ENCODE measurements around the gene ABCC10. TPM values are rescaled to one million over a fixed set of nuclear protein-coding genes. Genes with fewer than 3 reads are reported as not detected.

Gene ABCC10
- total RNA-seq, 1 experiment from 2014 or later: 31.8 TPM

GRCh38 chr6:43445576-43445975, 18.2 kb downstream of the ABCC10 start:
- Histone ChIP-seq H3K14ac (ENCODE audit: insufficient read depth, low read length) (no peak overlapping the region), H3K27me3 (ENCODE audit: insufficient read depth, low read length) (no peaks in the 10 kb centered on the region), H3K4me2 (ENCODE audit: insufficient read depth, insufficient read length, low read length) (no peak overlapping the region), H2BK12ac (ENCODE audit: insufficient read length, low read depth, low read length) (no peak overlapping the region), H2BK20ac (ENCODE audit: low read depth, low read length, poor library complexity, severe bottlenecking) (no peak overlapping the region), H3K23me2 (ENCODE audit: insufficient read length, low read depth, low read length, poor library complexity, severe bottlenecking) (no peaks in the 10 kb centered on the region), H3K79me2 (ENCODE audit: insufficient read depth, low read length) (no peaks in the 10 kb centered on the region), H3K4ac (ENCODE audit: low read depth, low read length) (no peak overlapping the region), H3K18ac (ENCODE audit: insufficient read length, low read depth, low read length) (no peak overlapping the region), H3K9me3 (ENCODE audit: control insufficient read depth, low read depth, low read length) (no peaks in the 10 kb centered on the region), H3T11ph (ENCODE audit: low read length) (no peak overlapping the region), H3K23ac (ENCODE audit: insufficient read length, low read depth, low read length) (no peak overlapping the region), H4K8ac (replicated peaks; ENCODE audit: insufficient read length, low read depth, low read length) (no peak overlapping the region), H2BK120ac (ENCODE audit: low read depth, low read length, poor library complexity, severe bottlenecking) (no peak overlapping the region), H3K79me1 (ENCODE audit: insufficient read depth, low read depth, low read length, poor library complexity, severe bottlenecking) (no peaks in the 10 kb centered on the region), H2AK5ac (ENCODE audit: insufficient read length, low read length) (no peak overlapping the region), H3K9ac (ENCODE audit: extremely low read depth, insufficient read length, low read length) (no peak overlapping the region), H3K4me1 (ENCODE audit: insufficient read depth, low read length) (no peaks in the 10 kb centered on the region), H4K20me1 (ENCODE audit: control insufficient read depth, insufficient read depth, insufficient read length) (no peaks in the 10 kb centered on the region), H2BK15ac (ENCODE audit: low read depth, low read length) (no peak overlapping the region), H4K5ac (ENCODE audit: insufficient read length, low read depth, low read length) (no peak overlapping the region), H4K91ac (ENCODE audit: insufficient read length, low read depth, low read length) (no peak overlapping the region), H3K27ac (ENCODE audit: insufficient read length, low read depth, low read length) (no peak overlapping the region), H3K56ac (ENCODE audit: insufficient read length, low read depth, low read length) (no peak overlapping the region), H2BK5ac (ENCODE audit: insufficient read length, low read length) (no peak overlapping the region), H2AFZ (ENCODE audit: low read length) (no peak overlapping the region)
- DNase-seq: no peak
- Mint-ChIP-seq H3K4me1 (no peaks in the 10 kb centered on the region), H3K27me3 (ENCODE audit: low read depth) (no peaks in the 10 kb centered on the region; the same call in 1 of the 2 replicates), H3K9me3 (no peaks in the 10 kb centered on the region), H3K4me3 (no peak overlapping the region), H3K36me3 (ENCODE audit: insufficient read depth in 1 of 3, low read depth in 3 of 3) (peaks cover 0 to 59% (median 44%) of the 10 kb centered on the region in 3 experiments; a peak in 5 of 7 replicates), H3K27ac (no peak overlapping the region)
- TF ChIP-seq CTCF (conservative IDR thresholded peaks at IDR 0.05): no peak
- WGBS (ENCODE audit: extremely low coverage, insufficient read length, low lambda C conversion rate): no CpG with 5 or more reads among the region's 16 CpGs
